ENCODE measurements around the gene WWOX. TPM values are rescaled to one million over a fixed set of nuclear protein-coding genes. Genes with fewer than 3 reads are reported as not detected.

The WWOX gene
- total RNA-seq, 1 donor from 2014 or later, result 8.6 TPM

GRCh38 chr16:78364556-78364880, 265.1 kb downstream of the WWOX start:
- no peak for DNase-seq (ENCODE audit: low spot score)
- intact Hi-C loops (cut with DNase I), result no loop called here

GRCh38 chr16:78365366-78365765, 265.9 kb downstream of the WWOX start:
- intact Hi-C loops (cut with DNase I), result no loop called here
- no peak for DNase-seq (ENCODE audit: low spot score)

- DNase-seq (ENCODE audit: low spot score), result no peak
- intact Hi-C loops (cut with DNase I), result no loop called here
Observed at GRCh38 chr16:78368121-78369102, 269.0 kb downstream of the WWOX start.

- intact Hi-C loops (cut with DNase I), result no loop called here
- no peak for DNase-seq (ENCODE audit: low spot score)
Observed at GRCh38 chr16:78372277-78372676, 272.8 kb downstream of the WWOX start.

- DNase-seq (ENCODE audit: low spot score), result no peak
- intact Hi-C loops (cut with DNase I), result no loop called here
Observed at GRCh38 chr16:78375055-78375679, 275.7 kb downstream of the WWOX start.

GRCh38 chr16:78376452-78376851, 277.0 kb downstream of the WWOX start:
- no peak for DNase-seq (ENCODE audit: low spot score)
- intact Hi-C loops (cut with DNase I), result no loop called here

- DNase-seq (ENCODE audit: low spot score), result no peak
- intact Hi-C loops (cut with DNase I), result no loop called here
Observed at GRCh38 chr16:78377312-78377711, 277.9 kb downstream of the WWOX start.

GRCh38 chr16:78381060-78381459, 281.6 kb downstream of the WWOX start:
- intact Hi-C loops (cut with DNase I), result no loop called here
- DNase-seq (ENCODE audit: low spot score), result no peak

- no peak for DNase-seq (ENCODE audit: low spot score)
- intact Hi-C loops (cut with DNase I), result no loop called here
Observed at GRCh38 chr16:78383118-78383517, 283.7 kb downstream of the WWOX start.

GRCh38 chr16:78385086-78385805, 285.8 kb downstream of the WWOX start:
- no peak for DNase-seq (ENCODE audit: low spot score)
- intact Hi-C loops (cut with DNase I), result no loop called here

GRCh38 chr16:78386557-78387324, 287.3 kb downstream of the WWOX start:
- DNase-seq (ENCODE audit: low spot score), result no peak
- intact Hi-C loops (cut with DNase I), result no loop called here

GRCh38 chr16:78389009-78389498, 289.6 kb downstream of the WWOX start:
- intact Hi-C loops (cut with DNase I), result no loop called here
- no peak for DNase-seq (ENCODE audit: low spot score)

- intact Hi-C loops (cut with DNase I), result no loop called here
Observed at GRCh38 chr16:78390092-78390491, 290.6 kb downstream of the WWOX start.

GRCh38 chr16:78390508-78391324, 291.3 kb downstream of the WWOX start:
- no peak for DNase-seq (ENCODE audit: low spot score)
- intact Hi-C loops (cut with DNase I), result no loop called here

More at GRCh38 chr16:78390092-78390491, 290.6 kb downstream of the WWOX start:
- no peak for DNase-seq (ENCODE audit: low spot score)

GRCh38 chr16:78392585-78393195, 293.2 kb downstream of the WWOX start:
- intact Hi-C loops (cut with DNase I), result no loop called here
- DNase-seq (ENCODE audit: low spot score), result no peak

- intact Hi-C loops (cut with DNase I), result no loop called here
- DNase-seq (ENCODE audit: low spot score), result no peak
Observed at GRCh38 chr16:78395035-78395434, 295.6 kb downstream of the WWOX start.

- intact Hi-C loops (cut with DNase I), result no loop called here
Observed at GRCh38 chr16:78396046-78396445, 296.6 kb downstream of the WWOX start.

GRCh38 chr16:78396673-78397072, 297.2 kb downstream of the WWOX start:
- intact Hi-C loops (cut with DNase I), result no loop called here

More at GRCh38 chr16:78396046-78396445, 296.6 kb downstream of the WWOX start:
- DNase-seq (ENCODE audit: low spot score), result no peak

More at GRCh38 chr16:78396673-78397072, 297.2 kb downstream of the WWOX start:
- DNase-seq (ENCODE audit: low spot score), result no peak
